ENCODE measurements around the gene CC2D2A. TPM values are rescaled to one million over a fixed set of nuclear protein-coding genes. Genes with fewer than 3 reads are reported as not detected.

CC2D2A gene
- total and polyA plus RNA-seq, 10 of the 15 experiments (the other 5 are each of a cell fraction or from before 2014, with no cell fraction given): 0.04 to 1.1 (median 0.26) TPM

DNA sequence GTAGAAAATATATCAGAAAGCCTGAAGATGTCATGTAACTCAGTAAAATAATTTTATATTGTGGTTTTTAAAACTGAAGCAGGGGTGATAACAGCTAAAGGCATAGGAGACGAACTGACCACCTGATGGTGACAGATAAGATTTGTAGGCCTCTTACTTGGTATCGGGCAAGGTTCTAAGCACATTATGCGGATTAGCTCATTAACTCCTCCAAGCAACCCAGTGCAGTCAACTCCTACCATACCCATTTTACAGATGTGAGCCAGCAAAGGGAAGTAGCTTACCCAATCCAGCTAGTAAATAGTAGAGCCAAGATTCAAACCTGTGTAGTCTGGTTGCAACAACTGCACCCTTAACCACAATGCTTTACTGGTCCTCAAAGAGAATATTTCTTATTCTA is 62.1 kb downstream of the CC2D2A start:
- no peaks in the 10 kb centered on the region for H3K36me3 ChIP-seq (ENCODE audit: control insufficient read depth in 2 of 2, insufficient read depth in 2 of 2, low read length in 1 of 2)
- 80% methylated on average over 3 of the region's 3 CpGs for WGBS (ENCODE audit: insufficient coverage, insufficient replicate concordance, low lambda C conversion rate, missing lambda C conversion rate)
- H3K4me2 ChIP-seq (ENCODE audit: control insufficient read depth, insufficient read depth): no peak overlapping the region
- no TSS peak for BruUV-seq (replicated peaks)
- in situ Hi-C loops (cut with MboI) (no loop called here), intact Hi-C loops (cut with micrococcal nuclease; ENCODE audit: unreplicated experiment) (no loop called here)
- SMC1A ChIA-PET (ENCODE audit: uncharacterized antibody, unreplicated experiment): no interaction called here
- H3K9ac ChIP-seq (ENCODE audit: control insufficient read depth, insufficient read depth, low read length): no peak overlapping the region
- no peak overlapping the region for H2AFZ ChIP-seq (ENCODE audit: control insufficient read depth, low read depth, low read length)
- no peaks in the 10 kb centered on the region for H3K4me1 ChIP-seq (ENCODE audit: control insufficient read depth, insufficient read depth, low read length)
- ATAC-seq (no peak), FAIRE-seq (no peak), DNase-seq (ENCODE audit: low read depth, low spot score) (no peak)
- H4K20me1 ChIP-seq (ENCODE audit: control insufficient read depth, insufficient read depth): no peaks in the 10 kb centered on the region
- no peaks in the 10 kb centered on the region for H3K79me2 ChIP-seq (ENCODE audit: control insufficient read depth, insufficient read depth, low read length)
- H3K4me3 ChIP-seq: no peak overlapping the region
- no peak for TF ChIP-seq BACH1 (IDR thresholded peaks at IDR 0.05; ENCODE audit: borderline replicate concordance)
- TF ChIP-seq, protein P1, sequence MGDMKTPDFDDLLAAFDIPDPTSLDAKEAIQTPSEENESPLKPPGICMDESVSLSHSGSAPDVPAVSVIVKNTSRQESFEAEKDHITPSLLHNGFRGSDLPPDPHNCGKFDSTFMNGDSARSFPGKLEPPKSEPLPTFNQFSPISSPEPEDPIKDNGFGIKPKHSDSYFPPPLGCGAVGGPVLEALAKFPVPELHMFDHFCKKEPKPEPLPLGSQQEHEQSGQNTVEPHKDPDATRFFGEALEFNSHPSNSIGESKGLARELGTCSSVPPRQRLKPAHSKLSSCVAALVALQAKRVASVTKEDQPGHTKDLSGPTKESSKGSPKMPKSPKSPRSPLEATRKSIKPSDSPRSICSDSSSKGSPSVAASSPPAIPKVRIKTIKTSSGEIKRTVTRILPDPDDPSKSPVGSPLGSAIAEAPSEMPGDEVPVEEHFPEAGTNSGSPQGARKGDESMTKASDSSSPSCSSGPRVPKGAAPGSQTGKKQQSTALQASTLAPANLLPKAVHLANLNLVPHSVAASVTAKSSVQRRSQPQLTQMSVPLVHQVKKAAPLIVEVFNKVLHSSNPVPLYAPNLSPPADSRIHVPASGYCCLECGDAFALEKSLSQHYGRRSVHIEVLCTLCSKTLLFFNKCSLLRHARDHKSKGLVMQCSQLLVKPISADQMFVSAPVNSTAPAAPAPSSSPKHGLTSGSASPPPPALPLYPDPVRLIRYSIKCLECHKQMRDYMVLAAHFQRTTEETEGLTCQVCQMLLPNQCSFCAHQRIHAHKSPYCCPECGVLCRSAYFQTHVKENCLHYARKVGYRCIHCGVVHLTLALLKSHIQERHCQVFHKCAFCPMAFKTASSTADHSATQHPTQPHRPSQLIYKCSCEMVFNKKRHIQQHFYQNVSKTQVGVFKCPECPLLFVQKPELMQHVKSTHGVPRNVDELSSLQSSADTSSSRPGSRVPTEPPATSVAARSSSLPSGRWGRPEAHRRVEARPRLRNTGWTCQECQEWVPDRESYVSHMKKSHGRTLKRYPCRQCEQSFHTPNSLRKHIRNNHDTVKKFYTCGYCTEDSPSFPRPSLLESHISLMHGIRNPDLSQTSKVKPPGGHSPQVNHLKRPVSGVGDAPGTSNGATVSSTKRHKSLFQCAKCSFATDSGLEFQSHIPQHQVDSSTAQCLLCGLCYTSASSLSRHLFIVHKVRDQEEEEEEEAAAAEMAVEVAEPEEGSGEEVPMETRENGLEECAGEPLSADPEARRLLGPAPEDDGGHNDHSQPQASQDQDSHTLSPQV (IDR thresholded peaks at IDR 0.05): no peak
- TF ChIP-seq NR2F1 (conservative IDR thresholded peaks at IDR 0.05): no peak
- TF ChIP-seq TCF3 (IDR thresholded peaks at IDR 0.05; ENCODE audit: borderline replicate concordance, insufficient read depth, low read depth, low read length): no peak
- TF ChIP-seq, protein P2, sequence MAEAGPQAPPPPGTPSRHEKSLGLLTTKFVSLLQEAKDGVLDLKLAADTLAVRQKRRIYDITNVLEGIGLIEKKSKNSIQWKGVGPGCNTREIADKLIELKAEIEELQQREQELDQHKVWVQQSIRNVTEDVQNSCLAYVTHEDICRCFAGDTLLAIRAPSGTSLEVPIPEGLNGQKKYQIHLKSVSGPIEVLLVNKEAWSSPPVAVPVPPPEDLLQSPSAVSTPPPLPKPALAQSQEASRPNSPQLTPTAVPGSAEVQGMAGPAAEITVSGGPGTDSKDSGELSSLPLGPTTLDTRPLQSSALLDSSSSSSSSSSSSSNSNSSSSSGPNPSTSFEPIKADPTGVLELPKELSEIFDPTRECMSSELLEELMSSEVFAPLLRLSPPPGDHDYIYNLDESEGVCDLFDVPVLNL (IDR thresholded peaks at IDR 0.05; ENCODE audit: low read depth, low read length): no peak
- TF ChIP-seq, protein P3, sequence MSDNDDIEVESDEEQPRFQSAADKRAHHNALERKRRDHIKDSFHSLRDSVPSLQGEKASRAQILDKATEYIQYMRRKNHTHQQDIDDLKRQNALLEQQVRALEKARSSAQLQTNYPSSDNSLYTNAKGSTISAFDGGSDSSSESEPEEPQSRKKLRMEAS (IDR thresholded peaks at IDR 0.05; ENCODE audit: low read depth, low read length): no peak
- no peak for TF ChIP-seq MYC (IDR thresholded peaks at IDR 0.05; ENCODE audit: insufficient read depth, insufficient read length, insufficient replicate concordance, low read length, severe bottlenecking)
- TF ChIP-seq NRF1 (conservative IDR thresholded peaks at IDR 0.05; ENCODE audit: low read depth, low read length): no peak
- TF ChIP-seq, protein P4, sequence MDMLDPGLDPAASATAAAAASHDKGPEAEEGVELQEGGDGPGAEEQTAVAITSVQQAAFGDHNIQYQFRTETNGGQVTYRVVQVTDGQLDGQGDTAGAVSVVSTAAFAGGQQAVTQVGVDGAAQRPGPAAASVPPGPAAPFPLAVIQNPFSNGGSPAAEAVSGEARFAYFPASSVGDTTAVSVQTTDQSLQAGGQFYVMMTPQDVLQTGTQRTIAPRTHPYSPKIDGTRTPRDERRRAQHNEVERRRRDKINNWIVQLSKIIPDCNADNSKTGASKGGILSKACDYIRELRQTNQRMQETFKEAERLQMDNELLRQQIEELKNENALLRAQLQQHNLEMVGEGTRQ (IDR thresholded peaks at IDR 0.05; ENCODE audit: borderline replicate concordance, low read depth, low read length): no peak
- TF ChIP-seq BCL11A (IDR thresholded peaks at IDR 0.05; ENCODE audit: low read depth, low read length): no peak
- no peak for TF ChIP-seq POU2F2 (IDR thresholded peaks at IDR 0.05; ENCODE audit: borderline replicate concordance, low read depth, low read length)
- no peaks in the 10 kb centered on the region for H3K27me3 ChIP-seq (replicated peaks in 1 of 2; ENCODE audit: control insufficient read depth in 2 of 2, insufficient read depth in 2 of 2, low read length in 1 of 2)
- RAD21 ChIA-PET (ENCODE audit: unreplicated experiment): no interaction called here
- no peak overlapping the region for H3K27ac ChIP-seq (ENCODE audit: control insufficient read depth, insufficient read depth)
- CTCF ChIA-PET: interaction anchor here (0.9 kb wide), 1 partner anchor 34 kb away, joined by 3 read pairs; no protein-coding TSS in a partner anchor
- POLR2A ChIA-PET: no interaction called here
- H3K9me3 ChIP-seq (replicated peaks; ENCODE audit: control insufficient read depth, insufficient read depth, low read length): no peaks in the 10 kb centered on the region

All from GM12878 (cell line).